GM21825 (cell line): ENCODE measurements around the gene CMTM1.

Experiments used
- ATAC-seq: cut with Tn5 transposase; IDR thresholded peaks from one replicate; pipeline ENCODE4 v1.9.1; 2021; ENCODE audit warnings: mild to moderate bottlenecking, moderate library complexity; ENCODE audit not compliant: unreplicated experiment

The CMTM1 gene

GRCh38 chr16:66566051-66566901 lies at the start of gene CMTM1:
Gene CMTM1, plus strand, starts transcription at chr16:66566439. Its CDS starts 75 bp downstream, at chr16:66566514.
- ATAC-seq, result no peak

- ATAC-seq, result no peak
Measured at GRCh38 chr16:66516509-66516807, 49.8 kb upstream of the CMTM1 start.

- ATAC-seq, result peak; percentile 97
Measured at GRCh38 chr16:66516808-66517585, 49.2 kb upstream of the CMTM1 start.

- no peak for ATAC-seq
Measured at GRCh38 chr16:66517586-66518263, 48.5 kb upstream of the CMTM1 start.

- no peak for ATAC-seq
Measured at GRCh38 chr16:66519482-66520373, 46.5 kb upstream of the CMTM1 start.

GRCh38 chr16:66520406-66521170 lies 45.7 kb upstream of the CMTM1 start:
- ATAC-seq, result no peak

- ATAC-seq, result no peak
Measured at GRCh38 chr16:66521252-66521713, 45.0 kb upstream of the CMTM1 start.

GRCh38 chr16:66521951-66522771 lies 44.1 kb upstream of the CMTM1 start:
- ATAC-seq, result peak; percentile 64

GRCh38 chr16:66522816-66523590 lies 43.2 kb upstream of the CMTM1 start:
- ATAC-seq, result no peak

GRCh38 chr16:66523861-66524354 lies 42.3 kb upstream of the CMTM1 start:
- no peak for ATAC-seq

- ATAC-seq, result peak; percentile 61
Measured at GRCh38 chr16:66524601-66525164, 41.6 kb upstream of the CMTM1 start.

- no peak for ATAC-seq
Measured at GRCh38 chr16:66525396-66526180, 40.7 kb upstream of the CMTM1 start.

- no peak for ATAC-seq
Measured at GRCh38 chr16:66528294-66528693, 37.9 kb upstream of the CMTM1 start.

GRCh38 chr16:66529475-66529874 lies 36.8 kb upstream of the CMTM1 start:
- no peak for ATAC-seq

GRCh38 chr16:66534376-66534799 lies 31.9 kb upstream of the CMTM1 start:
- ATAC-seq, result no peak

- no peak for ATAC-seq
Measured at GRCh38 chr16:66536525-66536924, 29.7 kb upstream of the CMTM1 start.

- ATAC-seq, result no peak
Measured at GRCh38 chr16:66537236-66537635, 29.0 kb upstream of the CMTM1 start.
